ENCODE data around the gene LENG1. TPM values are rescaled to one million over a fixed set of nuclear protein-coding genes. Genes with fewer than 3 reads are reported as not detected.

The LENG1 gene
- total and polyA plus RNA-seq, 4 experiments from 2014 or later, result 9.9 to 22.7 (median 18.8) TPM

- H3K4me1 ChIP-seq (ENCODE audit: insufficient read depth, low read length), result peaks cover 74% of the 10 kb centered on the region
- peak overlapping the region; percentile 99 to 100 (median 100) for H3K4me3 Mint-ChIP-seq
- H3K27me3 Mint-ChIP-seq, result no peaks in the 10 kb centered on the region
- peaks cover 30% of the 10 kb centered on the region for H3K36me3 ChIP-seq (ENCODE audit: insufficient read depth, low read length)
- intact Hi-C loops (cut with micrococcal nuclease), result no loop called here
- ChIA-PET CTCF (ENCODE audit: partially characterized antibody) (interaction anchor here (0.6 to 3.0 kb wide), 6 partner anchors 8 to 361 kb away, joined by 3 to 10 read pairs (median 4); partner anchors contain the start of genes CNOT3 and MBOAT7), POLR2A (ENCODE audit: partially characterized antibody) (interaction anchor here (0.8 to 7.8 kb wide), 14 partner anchors 11 to 292 kb away, joined by 3 to 131 read pairs (median 7); partner anchors contain the start of genes CNOT3, LENG8, MBOAT7 and MYADM)
- no peak for DNase-seq
- no peaks in the 10 kb centered on the region for H3K27me3 ChIP-seq (ENCODE audit: insufficient read depth, low read length)
- H3K27ac ChIP-seq (ENCODE audit: low read depth, low read length), result peak overlapping the region; percentile 57
- H3K36me3 Mint-ChIP-seq, result peaks cover 14 to 30% of the 10 kb centered on the region in 2 donors
- H3K9me3 ChIP-seq (ENCODE audit: control insufficient read depth in 1 of 2, low read length in 2 of 2), result no peaks in the 10 kb centered on the region
- H3K4me3 ChIP-seq (ENCODE audit: low read length in 2 of 2), result peak overlapping the region; percentile 56 to 88
- H3K9me3 Mint-ChIP-seq, result no peaks in the 10 kb centered on the region
- H3K4me1 Mint-ChIP-seq, result peaks cover 34 to 86% (median 55%) of the 10 kb centered on the region in 4 donors
- H3K27ac Mint-ChIP-seq, result peak overlapping the region; percentile 93 to 100 (median 100)
These were observed 776 bp upstream of the LENG1 start for GRCh38 chr19:54160182-54160811.

GRCh38 chr19:54158812-54159351 is 639 bp downstream of the LENG1 start:
- ChIA-PET CTCF (ENCODE audit: partially characterized antibody) (interaction anchor here (1.0 to 3.0 kb wide), 4 partner anchors 22 to 360 kb away, joined by 4 to 10 read pairs (median 9); partner anchors contain the start of genes CNOT3 and MBOAT7), POLR2A (ENCODE audit: partially characterized antibody) (interaction anchor here (0.9 to 7.8 kb wide), 20 partner anchors 9 to 291 kb away, joined by 3 to 131 read pairs (median 5); partner anchors contain the start of genes CNOT3, LENG8, MBOAT7 and MYADM)
- H3K4me1 Mint-ChIP-seq, result peaks cover 41 to 85% (median 58%) of the 10 kb centered on the region in 4 donors
- peaks cover 25 to 43% of the 10 kb centered on the region in 2 donors for H3K36me3 Mint-ChIP-seq
- peak overlapping the region; percentile 99 to 100 (median 100) for H3K4me3 Mint-ChIP-seq
- peak in 3 of 5 donors; percentile 30 to 54 (median 34) for DNase-seq
- Histone ChIP-seq H3K4me1 (ENCODE audit: insufficient read depth, low read length) (peaks cover 76% of the 10 kb centered on the region), H3K36me3 (ENCODE audit: insufficient read depth, low read length) (peaks cover 44% of the 10 kb centered on the region), H3K4me3 (ENCODE audit: low read length in 2 of 2) (peak overlapping the region; percentile 61 to 99), H3K27ac (ENCODE audit: low read depth, low read length) (peak overlapping the region; percentile 78), H3K27me3 (ENCODE audit: insufficient read depth, low read length) (no peaks in the 10 kb centered on the region), H3K9me3 (ENCODE audit: control insufficient read depth in 1 of 2, low read length in 2 of 2) (no peaks in the 10 kb centered on the region)
- peak overlapping the region; percentile 93 to 100 (median 100) for H3K27ac Mint-ChIP-seq
- intact Hi-C loops (cut with micrococcal nuclease), result loop anchor here (1.0 kb wide), 7 partner anchors 9 to 292 kb away; partner anchors contain the start of genes CNOT3, MYADM, NDUFA3 and PRPF31
- H3K27me3 Mint-ChIP-seq, result no peaks in the 10 kb centered on the region
- H3K9me3 Mint-ChIP-seq, result no peaks in the 10 kb centered on the region

- Histone ChIP-seq H3K27me3 (ENCODE audit: insufficient read depth, low read length) (no peaks in the 10 kb centered on the region), H3K27ac (ENCODE audit: low read depth, low read length) (no peak overlapping the region), H3K36me3 (ENCODE audit: insufficient read depth, low read length) (peaks cover 61% of the 10 kb centered on the region), H3K4me3 (ENCODE audit: low read length in 2 of 2) (no peak overlapping the region), H3K4me1 (ENCODE audit: insufficient read depth, low read length) (peaks cover 67% of the 10 kb centered on the region), H3K9me3 (ENCODE audit: control insufficient read depth in 1 of 2, low read length in 2 of 2) (no peaks in the 10 kb centered on the region)
- POLR2A ChIA-PET (ENCODE audit: partially characterized antibody), result interaction anchor here (0.6 to 7.8 kb wide), 6 partner anchors 9 to 42 kb away, joined by 3 to 131 read pairs (median 10); partner anchors contain the start of genes CNOT3, MBOAT7, PRPF31 and TFPT
- intact Hi-C loops (cut with micrococcal nuclease), result no loop called here
- peaks cover 26 to 59% of the 10 kb centered on the region in 2 donors for H3K36me3 Mint-ChIP-seq
- peaks cover 37 to 75% (median 54%) of the 10 kb centered on the region in 4 donors for H3K4me1 Mint-ChIP-seq
- peak overlapping the region; percentile 30 to 86 (median 57) for H3K27ac Mint-ChIP-seq
- no peaks in the 10 kb centered on the region for H3K27me3 Mint-ChIP-seq
- DNase-seq, result no peak
- H3K4me3 Mint-ChIP-seq, result peak overlapping the region in 6 of 8 donors; percentile 29 to 54 (median 48)
- no peaks in the 10 kb centered on the region for H3K9me3 Mint-ChIP-seq
- CTCF ChIA-PET (ENCODE audit: partially characterized antibody), result no interaction called here
These were observed 2.6 kb downstream of the LENG1 start for GRCh38 chr19:54156953-54157352.

- CTCF ChIA-PET (ENCODE audit: partially characterized antibody), result no interaction called here
- Mint-ChIP-seq H3K27me3 (no peaks in the 10 kb centered on the region), H3K4me1 (peaks cover 37 to 70% (median 52%) of the 10 kb centered on the region in 4 donors), H3K4me3 (no peak overlapping the region), H3K9me3 (no peaks in the 10 kb centered on the region), H3K36me3 (peaks cover 29 to 63% of the 10 kb centered on the region in 2 donors), H3K27ac (peak overlapping the region in 2 of 7 donors; percentile 6 to 55)
- Histone ChIP-seq H3K4me1 (ENCODE audit: insufficient read depth, low read length) (peaks cover 63% of the 10 kb centered on the region), H3K27ac (ENCODE audit: low read depth, low read length) (no peak overlapping the region), H3K36me3 (ENCODE audit: insufficient read depth, low read length) (peaks cover 66% of the 10 kb centered on the region), H3K9me3 (ENCODE audit: control insufficient read depth in 1 of 2, low read length in 2 of 2) (no peaks in the 10 kb centered on the region), H3K4me3 (ENCODE audit: low read length in 2 of 2) (no peak overlapping the region), H3K27me3 (ENCODE audit: insufficient read depth, low read length) (no peaks in the 10 kb centered on the region)
- intact Hi-C loops (cut with micrococcal nuclease), result no loop called here
- DNase-seq, result no peak
- POLR2A ChIA-PET (ENCODE audit: partially characterized antibody), result interaction anchor here (2.1 to 7.8 kb wide), 4 partner anchors 9 to 35 kb away, joined by 7 to 131 read pairs (median 10); partner anchors contain the start of genes CNOT3, MBOAT7 and TSEN34
These were observed 3.0 kb downstream of the LENG1 start for GRCh38 chr19:54156490-54156889.

GRCh38 chr19:54155694-54156093 is 3.8 kb downstream of the LENG1 start:
- Mint-ChIP-seq H3K9me3 (no peaks in the 10 kb centered on the region), H3K4me1 (peaks cover 36 to 65% (median 51%) of the 10 kb centered on the region in 4 donors), H3K27ac (peak overlapping the region in 2 of 7 donors; percentile 27 to 43), H3K27me3 (no peaks in the 10 kb centered on the region), H3K4me3 (no peak overlapping the region), H3K36me3 (peaks cover 29 to 70% of the 10 kb centered on the region in 2 donors)
- Histone ChIP-seq H3K27me3 (ENCODE audit: insufficient read depth, low read length) (no peaks in the 10 kb centered on the region), H3K36me3 (ENCODE audit: insufficient read depth, low read length) (peaks cover 67% of the 10 kb centered on the region), H3K27ac (ENCODE audit: low read depth, low read length) (no peak overlapping the region), H3K9me3 (ENCODE audit: control insufficient read depth in 1 of 2, low read length in 2 of 2) (no peaks in the 10 kb centered on the region), H3K4me1 (ENCODE audit: insufficient read depth, low read length) (peaks cover 60% of the 10 kb centered on the region), H3K4me3 (ENCODE audit: low read length in 2 of 2) (no peak overlapping the region)
- intact Hi-C loops (cut with micrococcal nuclease), result no loop called here
- CTCF ChIA-PET (ENCODE audit: partially characterized antibody), result no interaction called here
- no peak for DNase-seq
- POLR2A ChIA-PET (ENCODE audit: partially characterized antibody), result interaction anchor here (2.1 to 7.8 kb wide), 5 partner anchors 8 to 41 kb away, joined by 7 to 131 read pairs (median 12); partner anchors contain the start of genes CNOT3, MBOAT7, PRPF31 and TFPT

- Mint-ChIP-seq H3K27ac (peak overlapping the region; percentile 39 to 93 (median 82)), H3K4me1 (peaks cover 29 to 58% (median 44%) of the 10 kb centered on the region in 4 donors), H3K27me3 (no peaks in the 10 kb centered on the region), H3K9me3 (no peaks in the 10 kb centered on the region), H3K36me3 (peaks cover 34 to 75% of the 10 kb centered on the region in 2 donors), H3K4me3 (peak overlapping the region in 6 of 8 donors; percentile 14 to 70 (median 41))
- Histone ChIP-seq H3K9me3 (ENCODE audit: control insufficient read depth in 1 of 2, low read length in 2 of 2) (no peaks in the 10 kb centered on the region), H3K27me3 (ENCODE audit: insufficient read depth, low read length) (no peaks in the 10 kb centered on the region), H3K36me3 (ENCODE audit: insufficient read depth, low read length) (peaks cover 74% of the 10 kb centered on the region), H3K4me3 (ENCODE audit: low read length in 2 of 2) (no peak overlapping the region), H3K4me1 (ENCODE audit: insufficient read depth, low read length) (peaks cover 53% of the 10 kb centered on the region), H3K27ac (ENCODE audit: low read depth, low read length) (no peak overlapping the region)
- intact Hi-C loops (cut with micrococcal nuclease), result no loop called here
- ChIA-PET CTCF (ENCODE audit: partially characterized antibody) (no interaction called here), POLR2A (ENCODE audit: partially characterized antibody) (interaction anchor here (2.4 to 7.8 kb wide), 3 partner anchors 16 to 40 kb away, joined by 7 to 131 read pairs (median 15); partner anchors contain the start of genes CNOT3, MBOAT7, PRPF31 and TFPT)
- peak; percentile 55 to 65 (median 58) for DNase-seq
These were observed 4.7 kb downstream of the LENG1 start for GRCh38 chr19:54154603-54155345.
